ENCODE results near the gene HNRNPD.
"Not testable (repeated sequence)": the region's sequence is repeated elsewhere in the genome, so short reads cannot be mapped to it uniquely, and the experiment has no call there.

Gene HNRNPD

DNA sequence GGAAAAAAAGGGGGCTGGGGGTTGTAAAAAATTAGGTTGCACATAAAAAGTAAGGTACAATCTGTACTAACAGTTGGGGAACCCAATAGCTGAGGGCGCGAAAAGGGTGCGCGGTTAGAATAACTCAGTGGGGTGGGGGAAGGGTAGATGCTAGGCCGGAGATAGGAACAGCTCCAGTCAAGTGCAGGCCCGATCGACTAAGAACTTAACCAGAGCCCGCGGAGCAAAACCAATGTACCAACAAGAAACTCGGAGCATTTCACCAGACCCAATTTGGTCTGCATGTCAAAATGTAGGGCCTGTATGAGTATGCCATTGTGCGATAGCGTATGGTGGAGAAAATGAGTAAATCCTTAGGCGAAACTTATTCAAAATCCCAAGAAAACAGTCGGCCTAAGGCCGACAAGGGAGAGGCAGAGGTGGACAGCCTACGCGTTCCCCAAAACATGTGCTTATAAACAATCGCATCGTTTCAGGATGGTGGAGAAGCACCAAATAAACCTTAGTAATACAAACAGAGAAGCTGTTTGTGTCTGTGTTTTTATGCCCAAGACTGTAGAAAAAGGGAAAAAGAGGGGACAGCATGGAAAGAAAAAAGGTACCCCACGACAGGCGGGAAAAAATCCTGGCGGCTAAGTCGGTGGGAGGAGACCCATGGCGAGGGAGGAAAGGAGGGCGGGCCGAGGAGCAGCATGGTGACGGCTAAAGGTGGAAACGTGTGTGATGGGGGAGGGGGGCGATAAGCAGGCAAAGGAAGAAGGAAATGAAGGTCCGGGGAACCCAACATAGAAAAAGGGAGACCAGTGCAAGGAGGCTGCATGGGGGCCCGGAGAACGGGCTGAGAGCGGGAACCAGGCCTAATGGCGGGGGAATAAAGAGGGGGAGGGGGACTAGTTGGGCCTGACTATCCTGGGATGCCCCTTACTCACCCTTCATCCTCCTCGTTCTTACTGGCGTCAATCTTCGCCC, 990 bp downstream of the HNRNPD start:
- peak; percentile 79 for DNase-seq (ENCODE audit: low read depth, low spot score)

- DNase-seq (ENCODE audit: low read depth, low spot score): peak; percentile 18
These were observed 2.3 kb downstream of the HNRNPD start for GRCh38 chr4:82371497-82371896.

DNA sequence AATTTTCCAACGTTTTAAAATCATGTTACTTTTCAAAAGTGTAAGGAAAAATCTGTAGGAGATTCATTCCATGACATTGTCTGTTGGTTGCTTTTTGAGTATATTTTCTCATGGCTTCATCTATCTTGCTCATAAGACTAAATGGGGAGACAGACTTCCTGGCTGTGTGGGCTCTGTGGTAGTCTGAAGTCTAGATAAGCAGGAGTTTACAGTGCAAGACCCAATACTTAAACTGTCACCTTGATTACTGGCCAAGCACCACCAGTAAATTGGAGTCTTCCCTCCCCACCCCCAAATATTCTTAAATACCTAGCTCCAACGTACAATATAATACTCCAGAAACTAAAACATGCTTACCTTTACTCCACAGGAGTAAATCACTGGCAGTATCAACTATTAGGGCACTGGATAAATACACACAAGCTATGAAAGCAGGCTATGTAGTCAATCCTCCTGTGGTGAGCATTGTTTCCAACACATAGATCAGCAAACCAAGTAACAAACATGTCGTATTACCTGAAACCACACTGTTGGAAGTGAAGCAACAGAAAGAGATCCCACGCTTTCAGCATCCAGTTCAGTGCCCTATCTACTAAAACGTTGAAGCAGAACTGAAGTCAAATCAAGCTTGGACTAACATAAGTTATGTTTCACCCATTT, 6.2 kb downstream of the HNRNPD start:
- no peak for DNase-seq (ENCODE audit: low read depth, low spot score)

DNA sequence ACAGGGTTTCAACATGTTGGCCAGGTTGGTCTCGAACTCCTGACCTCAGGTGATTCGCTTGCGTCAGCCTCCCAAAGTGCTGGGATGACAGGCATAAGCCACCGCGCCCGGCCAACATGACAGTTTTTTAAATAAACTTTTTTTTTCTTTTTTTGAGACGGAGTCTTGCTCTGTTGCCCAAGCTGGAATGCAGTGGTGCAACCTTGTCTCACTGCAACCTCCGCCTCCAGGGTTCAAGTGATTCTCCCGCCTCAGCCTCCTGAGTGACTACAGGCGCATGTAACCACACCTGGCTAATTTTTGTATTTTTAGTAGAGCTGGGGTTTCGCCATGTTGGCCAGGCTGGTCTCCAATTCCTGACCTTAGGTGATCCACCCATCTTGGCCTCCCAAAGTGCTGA, 7.4 kb downstream of the HNRNPD start:
- not testable (repeated sequence) for DNase-seq (ENCODE audit: low read depth, low spot score)

DNA sequence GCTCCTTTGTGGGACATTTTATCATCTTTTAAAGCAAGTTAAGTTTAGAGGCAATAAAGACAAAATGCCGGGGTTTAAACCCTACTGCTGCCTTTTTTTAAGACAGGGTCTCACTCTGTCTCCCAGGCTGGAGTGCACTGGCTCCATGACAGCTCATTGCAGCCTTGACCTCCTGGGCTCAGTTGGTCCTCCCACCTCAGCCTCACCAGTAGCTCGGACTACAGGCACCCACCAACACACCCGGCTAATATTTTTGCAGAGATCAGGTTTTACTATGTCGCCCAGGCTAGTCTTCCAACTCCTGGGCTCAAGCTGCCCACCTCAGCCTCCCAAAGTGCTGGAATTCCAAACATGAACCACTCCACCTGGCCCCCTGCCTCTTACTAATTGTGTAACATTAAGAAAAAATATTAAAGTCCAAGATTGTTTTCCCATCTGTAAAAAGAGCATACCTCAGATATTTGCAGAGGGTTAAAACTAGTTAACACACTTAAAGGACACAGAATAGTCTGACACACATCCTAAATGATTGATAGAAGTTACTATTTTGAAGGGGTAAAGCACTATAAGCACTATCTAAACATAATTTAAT, 9.8 kb downstream of the HNRNPD start:
- no peak for DNase-seq (ENCODE audit: low read depth, low spot score)

GRCh38 chr4:82362565-82362964, 11.2 kb downstream of the HNRNPD start:
- DNase-seq (ENCODE audit: low read depth, low spot score): no peak

- peak; percentile 51 for DNase-seq (ENCODE audit: low read depth, low spot score)
These were observed 13.3 kb downstream of the HNRNPD start for GRCh38 chr4:82360298-82361177.

DNA sequence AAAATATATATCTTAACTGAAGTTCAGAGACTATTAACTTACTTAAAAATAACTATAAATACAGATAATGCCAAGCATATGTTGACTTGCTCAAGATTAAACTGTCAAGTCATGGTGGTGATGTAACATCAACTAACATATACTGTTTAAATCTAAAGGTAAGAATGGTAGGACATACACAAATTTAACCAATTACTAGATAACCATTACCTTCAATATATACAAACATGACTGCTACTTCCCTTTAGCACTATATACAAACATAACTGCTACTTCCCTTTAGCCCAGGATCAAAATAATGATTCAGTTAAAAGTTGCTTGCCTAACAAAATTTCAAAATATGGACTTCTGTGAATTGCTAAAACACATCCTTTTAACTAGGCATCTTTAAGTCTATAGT, 14.9 kb downstream of the HNRNPD start:
- DNase-seq (ENCODE audit: low read depth, low spot score): no peak

- DNase-seq (ENCODE audit: low read depth, low spot score): no peak
These were observed 16.2 kb downstream of the HNRNPD start for GRCh38 chr4:82357640-82358039.

GRCh38 chr4:82354788-82355187, 19.0 kb downstream of the HNRNPD start:
- DNase-seq (ENCODE audit: low read depth, low spot score): no peak

DNA sequence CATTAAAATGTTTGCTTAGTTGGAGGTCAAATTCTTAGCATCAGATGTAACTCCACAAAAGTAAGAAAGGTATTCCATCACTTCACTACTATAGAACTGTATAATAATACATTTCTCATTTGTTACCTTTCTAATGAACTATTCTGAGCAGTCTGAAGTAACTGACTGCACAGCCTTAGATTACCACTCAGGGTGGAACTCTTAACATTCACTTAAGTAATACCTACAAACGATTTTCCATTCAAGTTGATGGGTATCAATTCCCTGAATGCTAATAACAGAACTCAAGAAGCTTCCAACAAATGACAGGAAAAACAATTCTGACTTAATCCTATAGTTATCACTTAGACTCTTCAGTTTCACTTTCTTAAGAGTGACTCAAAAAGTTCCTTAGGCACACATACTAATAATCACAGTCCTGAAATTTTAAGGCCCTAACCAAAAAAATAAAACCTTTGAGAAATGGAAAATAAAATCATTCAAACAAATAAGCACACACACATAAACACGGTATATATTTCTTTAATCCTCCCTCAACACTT, 20.9 kb downstream of the HNRNPD start:
- DNase-seq (ENCODE audit: low read depth, low spot score): no peak

DNA sequence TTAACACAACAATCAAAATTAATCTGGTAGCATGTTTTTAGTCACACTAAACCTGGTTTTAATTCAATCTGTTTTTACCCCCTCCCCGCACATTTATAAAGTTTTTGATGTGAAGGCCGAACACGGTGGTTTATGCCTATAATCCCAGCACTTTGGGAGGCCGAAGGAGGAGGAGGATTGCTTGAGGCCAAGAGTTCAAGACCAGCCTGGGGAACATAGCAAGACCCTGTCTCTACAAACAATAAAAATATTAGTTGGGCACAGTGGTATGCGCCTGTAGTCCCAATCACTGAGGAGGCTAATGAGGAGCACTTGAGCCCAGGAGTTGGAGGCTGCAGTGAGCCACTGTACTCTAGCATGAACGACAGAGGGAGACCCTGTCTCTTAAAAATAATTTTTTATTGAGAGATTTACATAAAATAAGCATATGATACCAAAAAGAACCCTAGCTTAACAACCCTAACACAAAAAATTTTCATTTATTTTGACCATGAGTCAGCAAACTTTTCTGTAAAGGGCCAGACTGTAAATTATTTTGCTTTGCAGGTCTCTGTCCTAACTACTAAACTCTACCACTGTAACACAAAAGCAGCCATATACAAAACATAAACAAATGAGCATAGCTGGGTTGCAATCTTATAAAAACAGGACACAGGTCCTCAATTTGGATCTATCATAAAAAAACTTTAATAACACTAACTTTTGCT, 21.5 kb downstream of the HNRNPD start:
- no peak for DNase-seq (ENCODE audit: low read depth, low spot score)

- DNase-seq (ENCODE audit: low read depth, low spot score): no peak
These were observed 27.7 kb downstream of the HNRNPD start for GRCh38 chr4:82346126-82346525.

GRCh38 chr4:82335043-82335442, 38.7 kb downstream of the HNRNPD start:
- no peak for DNase-seq (ENCODE audit: low read depth, low spot score)

- not testable (repeated sequence) for DNase-seq (ENCODE audit: low read depth, low spot score)
These were observed 40.1 kb downstream of the HNRNPD start for GRCh38 chr4:82333641-82334040.

DNA sequence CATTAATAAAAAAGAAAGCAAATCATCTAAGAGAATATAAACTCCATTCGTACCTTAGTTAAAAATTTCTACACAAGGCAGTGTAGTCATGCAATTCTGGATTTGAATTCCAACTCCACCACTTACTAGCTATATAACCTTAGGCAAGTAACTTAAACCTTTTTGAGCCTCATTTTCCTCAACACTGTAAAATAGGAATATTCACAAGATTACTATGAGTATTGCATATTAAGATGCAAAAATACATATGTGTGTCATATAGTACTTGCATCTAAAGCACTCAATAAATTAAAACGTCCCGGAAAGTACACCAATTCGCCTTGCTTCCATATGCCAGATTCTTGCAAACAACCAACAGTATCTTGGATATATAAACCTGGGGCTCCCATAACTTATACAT, 42.0 kb downstream of the HNRNPD start:
- no peak for DNase-seq (ENCODE audit: low read depth, low spot score)

GRCh38 chr4:82320351-82320750, 53.4 kb downstream of the HNRNPD start:
- DNase-seq (ENCODE audit: low read depth, low spot score): no peak

DNA sequence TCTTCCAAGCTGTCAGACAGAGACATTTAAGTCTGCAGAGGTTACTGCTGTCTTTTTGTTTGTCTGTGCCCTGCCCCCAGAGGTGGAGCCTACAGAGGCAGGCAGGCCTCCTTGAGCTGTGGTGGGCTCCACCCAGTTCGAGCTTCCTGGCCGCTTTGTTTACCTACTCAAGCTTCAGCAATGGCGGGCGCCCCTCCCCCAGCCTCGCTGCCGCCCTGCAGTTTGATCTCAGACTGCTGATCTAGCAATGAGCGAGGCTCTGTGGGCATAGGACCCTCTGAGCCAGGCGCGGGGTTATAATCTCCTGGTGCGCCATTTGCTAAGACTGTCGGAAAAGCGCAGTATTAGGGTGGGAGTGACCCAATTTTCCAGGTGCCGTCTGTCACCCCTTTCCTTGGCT, 70.7 kb downstream of the HNRNPD start:
- DNase-seq (ENCODE audit: low read depth, low spot score): not testable (repeated sequence)

All from astrocyte of the hippocampus (primary cell).